Fibroblast of lung (primary cell): ENCODE measurements around the gene HIPK3. TPM values are rescaled to one million over a fixed set of nuclear protein-coding genes. Genes with fewer than 3 reads are reported as not detected.
"Not testable (repeated sequence)": the region's sequence is repeated elsewhere in the genome, so short reads cannot be mapped to it uniquely, and the experiment has no call there.

Experiments used
- DNase-seq, 2 donors: peaks; one replicate each; pipeline versions ENCODE4 v3.0.0 to v3.0.0-alpha.2; 2010; ENCODE audit warnings: low read depth in 2 of 2
- H2AFZ ChIP-seq: 2 replicates; pipeline ENCODE4 v1.5.1; 2012; ENCODE audit warnings: low read length, control low read depth, inconsistent platforms
- H3K27ac ChIP-seq: 2 replicates; pipeline ENCODE4 v1.5.1; 2011; ENCODE audit warnings: low read length, control low read depth; ENCODE audit not compliant: insufficient read depth
- H3K27me3 ChIP-seq: 2 replicates; pipeline ENCODE4 v1.5.1; 2011; ENCODE audit warnings: mild to moderate bottlenecking, low read length; ENCODE audit not compliant: control insufficient read depth, insufficient read depth
- H3K36me3 ChIP-seq: 2 replicates; pipeline ENCODE4 v1.5.1; 2011; ENCODE audit warnings: low read length; ENCODE audit not compliant: control insufficient read depth, insufficient read depth
- H3K4me1 ChIP-seq: 2 replicates; pipeline ENCODE4 v1.5.1; 2011; ENCODE audit warnings: low read length; ENCODE audit not compliant: control insufficient read depth, insufficient read depth; ENCODE audit errors: extremely low read depth
- H3K4me2 ChIP-seq: 2 replicates; pipeline ENCODE4 v1.5.1; 2011; ENCODE audit warnings: low read length, control low read depth; ENCODE audit not compliant: insufficient read depth; ENCODE audit errors: extremely low read depth
- H3K4me3 ChIP-seq, 4 experiments: fragments of 200-600 bp in 1 of 4; sonication (generic) in 1 of 4; replicated peaks in 1 of 4; 2 replicates each; pipeline ENCODE4 v1.5.1; 2011 to 2016; ENCODE audit warnings: low read length in 4 of 4, low read depth in 3 of 4, mild to moderate bottlenecking in 3 of 4, control low read depth in 2 of 4, inconsistent platforms in 1 of 4, mixed read lengths in 1 of 4; ENCODE audit not compliant: insufficient read depth in 1 of 4; ENCODE audit errors: control extremely low read depth in 1 of 4
- H3K79me2 ChIP-seq: 2 replicates; pipeline ENCODE4 v1.5.1; 2012; ENCODE audit warnings: mild to moderate bottlenecking, low read length, inconsistent platforms; ENCODE audit not compliant: control insufficient read depth, insufficient read depth
- H3K9ac ChIP-seq: 2 replicates; pipeline ENCODE4 v1.5.1; 2011; ENCODE audit warnings: mild to moderate bottlenecking, low read length, control low read depth; ENCODE audit not compliant: insufficient read depth
- H3K9me3 ChIP-seq: 2 replicates; pipeline ENCODE4 v1.5.1; 2012; ENCODE audit warnings: low read depth, low read length; ENCODE audit not compliant: control insufficient read depth, insufficient read depth
- H4K20me1 ChIP-seq: 2 replicates; pipeline ENCODE4 v1.5.1; 2011; ENCODE audit warnings: low read length; ENCODE audit not compliant: control insufficient read depth, insufficient read depth; ENCODE audit errors: extremely low read depth
- EZH2 ChIP-seq: IDR thresholded peaks from 2 replicates; pipeline ENCODE4 v1.5.1; 2012; ENCODE audit warnings: low read length, control low read depth, mild to moderate bottlenecking; ENCODE audit errors: missing control alignments
- polyA plus RNA-seq, 2 donors: library from polyadenylated mRNA; depleted of rRNA in 1 of 2; stranded (reverse) in 1 of 2; unstranded in 1 of 2; fragments of >200 nt; gene quantifications; 2 replicates each; pipeline ENCODE4 v1.2.1, GENCODE V29; 2011 to 2012; ENCODE audit warnings: missing spikeins in 1 of 2
- total RNA-seq: library from RNA; depleted of rRNA; stranded (reverse); fragments of >200 nt; gene quantifications from 2 replicates; pipeline ENCODE4 v1.2.1, GENCODE V29; 2014
- TF ChIP-seq, protein P1 (sequence below), 2 donors: IDR thresholded peaks in 1 of 2; conservative IDR thresholded peaks in 1 of 2; 1 replicate in 1 of 2; 2 replicates in 1 of 2; pipeline ENCODE4 v1.5.1; 2011 to 2012; ENCODE audit warnings: low read length in 2 of 2, control low read depth in 1 of 2, inconsistent platforms in 1 of 2, low read depth in 1 of 2, mild to moderate bottlenecking in 1 of 2

HIPK3 gene
- total and polyA plus RNA-seq, 2 donors (not counting 1 experiment from before 2014, with no cell fraction given), result 24.5 to 89.8 TPM

DNA sequence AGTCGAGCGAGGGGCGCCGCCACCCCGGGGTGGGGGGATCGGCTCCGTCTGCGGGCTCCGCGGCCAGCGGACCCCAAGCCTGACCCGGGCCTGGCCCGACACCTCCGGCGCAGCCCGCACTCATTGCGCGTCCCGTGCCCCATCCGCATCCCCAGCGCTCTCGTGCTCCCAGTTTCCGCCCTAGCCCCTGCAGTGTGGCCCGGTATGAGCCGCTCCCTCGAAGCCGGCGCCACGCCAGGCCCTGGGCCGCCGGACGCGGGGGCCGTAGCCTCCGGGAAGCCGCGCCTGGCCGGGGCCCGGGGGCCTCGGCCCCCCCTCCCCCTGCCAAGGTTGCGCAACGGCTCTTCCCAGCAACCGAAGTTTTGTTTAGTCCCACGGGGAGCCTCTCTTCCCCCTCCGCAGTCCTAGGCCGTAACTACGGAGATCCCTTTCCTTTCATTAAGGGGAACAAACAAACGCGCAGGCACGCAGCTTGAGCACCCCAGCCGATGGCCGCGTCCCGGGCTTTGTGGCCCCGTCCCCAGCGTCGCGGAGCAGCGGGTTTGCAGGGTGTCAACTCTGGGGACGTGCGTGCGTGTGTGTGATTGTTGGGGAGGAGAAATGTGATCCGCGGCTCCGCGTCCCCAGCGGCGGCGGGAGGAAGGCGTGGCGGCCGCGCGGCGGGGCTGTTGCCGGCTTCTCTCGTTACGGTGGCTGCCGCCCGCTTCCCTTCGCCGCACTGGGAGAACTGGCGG lies 883 bp downstream of the HIPK3 start:
- no peaks in the 10 kb centered on the region for H3K9me3 ChIP-seq
- peaks cover 14% of the 10 kb centered on the region for H4K20me1 ChIP-seq
- peaks cover 4% of the 10 kb centered on the region for H3K4me1 ChIP-seq
- H3K27ac ChIP-seq, result peak overlapping the region; percentile 100
- H3K4me3 ChIP-seq, result peak overlapping the region; percentile 70 to 97 (median 92)
- no peaks in the 10 kb centered on the region for H3K27me3 ChIP-seq
- H3K36me3 ChIP-seq, result no peaks in the 10 kb centered on the region
- H3K79me2 ChIP-seq, result peaks cover 48% of the 10 kb centered on the region
- H3K4me2 ChIP-seq, result no peak overlapping the region
- no peak overlapping the region for H2AFZ ChIP-seq
- peak; percentile 77 to 94 for DNase-seq
- peak overlapping the region; percentile 100 for H3K9ac ChIP-seq
- no peak for TF ChIP-seq EZH2
- TF ChIP-seq, protein P1, sequence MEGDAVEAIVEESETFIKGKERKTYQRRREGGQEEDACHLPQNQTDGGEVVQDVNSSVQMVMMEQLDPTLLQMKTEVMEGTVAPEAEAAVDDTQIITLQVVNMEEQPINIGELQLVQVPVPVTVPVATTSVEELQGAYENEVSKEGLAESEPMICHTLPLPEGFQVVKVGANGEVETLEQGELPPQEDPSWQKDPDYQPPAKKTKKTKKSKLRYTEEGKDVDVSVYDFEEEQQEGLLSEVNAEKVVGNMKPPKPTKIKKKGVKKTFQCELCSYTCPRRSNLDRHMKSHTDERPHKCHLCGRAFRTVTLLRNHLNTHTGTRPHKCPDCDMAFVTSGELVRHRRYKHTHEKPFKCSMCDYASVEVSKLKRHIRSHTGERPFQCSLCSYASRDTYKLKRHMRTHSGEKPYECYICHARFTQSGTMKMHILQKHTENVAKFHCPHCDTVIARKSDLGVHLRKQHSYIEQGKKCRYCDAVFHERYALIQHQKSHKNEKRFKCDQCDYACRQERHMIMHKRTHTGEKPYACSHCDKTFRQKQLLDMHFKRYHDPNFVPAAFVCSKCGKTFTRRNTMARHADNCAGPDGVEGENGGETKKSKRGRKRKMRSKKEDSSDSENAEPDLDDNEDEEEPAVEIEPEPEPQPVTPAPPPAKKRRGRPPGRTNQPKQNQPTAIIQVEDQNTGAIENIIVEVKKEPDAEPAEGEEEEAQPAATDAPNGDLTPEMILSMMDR (conservative IDR thresholded peaks at IDR 0.05 in 1 of 2, IDR thresholded peaks at IDR 0.05 in 1 of 2; ENCODE audit: low read depth in 1 of 2, low read length in 2 of 2), result peak in 1 of 2 donors; percentile 15

GRCh38 chr11:33258631-33259205 lies 1.5 kb downstream of the HIPK3 start:
- H4K20me1 ChIP-seq, result peaks cover 16% of the 10 kb centered on the region

DNA sequence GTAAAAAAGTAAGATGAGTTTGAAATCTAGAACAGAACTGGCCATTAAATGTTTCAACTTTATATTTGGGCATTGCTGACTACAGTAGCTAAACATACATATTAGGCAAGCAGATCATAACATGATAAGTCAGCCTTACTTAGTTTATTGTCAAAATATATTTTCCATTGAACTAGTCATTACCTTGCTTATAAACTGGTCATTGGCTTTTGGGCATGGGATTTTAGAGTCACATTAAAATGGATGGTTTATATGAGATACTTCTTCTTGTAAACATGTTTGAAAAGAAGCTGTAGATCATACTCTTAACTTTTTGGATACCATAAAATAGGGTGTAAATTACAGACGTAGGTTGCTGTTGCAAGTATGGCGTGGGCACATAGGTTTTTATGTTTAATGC lies 2.7 kb downstream of the HIPK3 start:
- Histone ChIP-seq H3K4me3 (peak overlapping the region; percentile 70 to 97 (median 92)), H3K36me3 (no peaks in the 10 kb centered on the region), H3K4me2 (peak overlapping the region; percentile 89), H3K9ac (peak overlapping the region; percentile 5), H3K4me1 (peaks cover 7% of the 10 kb centered on the region), H3K27ac (peak overlapping the region; percentile 100), H2AFZ (no peak overlapping the region), H3K79me2 (peaks cover 65% of the 10 kb centered on the region), H3K27me3 (no peaks in the 10 kb centered on the region), H3K9me3 (no peaks in the 10 kb centered on the region), H4K20me1 (peaks cover 18% of the 10 kb centered on the region)
- TF ChIP-seq EZH2, result no peak
- TF ChIP-seq, protein P1 (conservative IDR thresholded peaks at IDR 0.05 in 1 of 2, IDR thresholded peaks at IDR 0.05 in 1 of 2; ENCODE audit: low read depth in 1 of 2, low read length in 2 of 2), result no peak
- DNase-seq, result no peak

More at GRCh38 chr11:33258631-33259205, 1.5 kb downstream of the HIPK3 start:
- peak overlapping the region; percentile 70 to 97 (median 92) for H3K4me3 ChIP-seq
- H3K79me2 ChIP-seq, result peaks cover 54% of the 10 kb centered on the region
- no peaks in the 10 kb centered on the region for H3K36me3 ChIP-seq
- H2AFZ ChIP-seq, result peak overlapping the region; percentile 23
- H3K27me3 ChIP-seq, result no peaks in the 10 kb centered on the region
- peak overlapping the region; percentile 44 for H3K4me2 ChIP-seq
- peak; percentile 67 to 70 for DNase-seq
- H3K9ac ChIP-seq, result peak overlapping the region; percentile 100
- H3K4me1 ChIP-seq, result peaks cover 5% of the 10 kb centered on the region
- no peaks in the 10 kb centered on the region for H3K9me3 ChIP-seq
- peak overlapping the region; percentile 100 for H3K27ac ChIP-seq
- TF ChIP-seq, protein P1 (conservative IDR thresholded peaks at IDR 0.05 in 1 of 2, IDR thresholded peaks at IDR 0.05 in 1 of 2; ENCODE audit: low read depth in 1 of 2, low read length in 2 of 2), result no peak
- no peak for TF ChIP-seq EZH2

GRCh38 chr11:33261350-33261749 lies 4.2 kb downstream of the HIPK3 start:
- not testable (repeated sequence) for H3K4me3 ChIP-seq, H3K27me3 ChIP-seq, H3K27ac ChIP-seq, H3K9me3 ChIP-seq, DNase-seq, H3K36me3 ChIP-seq, H3K4me1 ChIP-seq, H3K9ac ChIP-seq, H2AFZ ChIP-seq, H3K4me2 ChIP-seq
- Histone ChIP-seq H4K20me1 (peaks cover 18% of the 10 kb centered on the region), H3K79me2 (peaks cover 78% of the 10 kb centered on the region)
